Measurements from ENCODE around the gene MAB21L2. TPM values are rescaled to one million over a fixed set of nuclear protein-coding genes. Genes with fewer than 3 reads are reported as not detected.

The MAB21L2 gene
- total and polyA plus RNA-seq, 4 donors: 0.01 to 0.09 (median 0.04) TPM; not detected in 1

DNA sequence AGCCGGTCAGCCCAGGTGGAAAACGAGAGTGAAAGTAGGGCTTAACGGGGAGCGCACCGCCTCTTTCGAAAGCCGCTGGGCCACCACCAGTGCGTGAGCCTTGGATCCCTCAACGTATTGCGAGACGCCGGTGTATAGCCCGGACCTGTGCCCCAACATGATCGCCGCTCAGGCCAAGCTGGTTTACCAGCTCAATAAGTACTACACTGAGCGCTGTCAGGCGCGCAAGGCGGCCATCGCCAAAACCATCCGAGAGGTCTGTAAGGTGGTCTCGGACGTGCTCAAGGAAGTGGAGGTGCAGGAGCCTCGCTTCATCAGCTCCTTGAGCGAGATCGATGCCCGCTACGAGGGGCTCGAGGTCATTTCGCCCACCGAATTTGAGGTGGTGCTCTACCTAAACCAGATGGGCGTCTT, 929 bp downstream of the MAB21L2 start:
- ATAC-seq (ENCODE audit: insufficient read depth, low FRiP score) (no peak), DNase-seq (peak; percentile 35 to 55 (median 42))
- Histone ChIP-seq H3K36me3 (ENCODE audit: control insufficient read depth in 4 of 4, insufficient read depth in 4 of 4, low read length in 4 of 4) (no peaks in the 10 kb centered on the region), H3K27ac (ENCODE audit: low read depth in 1 of 2, low read length in 1 of 2) (no peak overlapping the region), H3K27me3 (ENCODE audit: control insufficient read depth in 3 of 3, insufficient read depth in 3 of 3, low read length in 2 of 3) (peaks cover 0 to 76% (median 70%) of the 10 kb centered on the region in 3 donors), H3K9ac (ENCODE audit: insufficient read depth in 1 of 2, low read length in 2 of 2) (no peak overlapping the region), H3K9me3 (ENCODE audit: control insufficient read depth in 4 of 4, insufficient read depth in 3 of 4, low read length in 3 of 4) (peaks cover 0 to 6% (median 0%) of the 10 kb centered on the region in 4 donors), H3K4me1 (ENCODE audit: control insufficient read depth in 5 of 5, insufficient read depth in 5 of 5, low read length in 5 of 5) (peaks cover 0 to 32% (median 4%) of the 10 kb centered on the region in 5 donors), H3K4me3 (peak overlapping the region; percentile 8)
- TF ChIP-seq, protein P1, sequence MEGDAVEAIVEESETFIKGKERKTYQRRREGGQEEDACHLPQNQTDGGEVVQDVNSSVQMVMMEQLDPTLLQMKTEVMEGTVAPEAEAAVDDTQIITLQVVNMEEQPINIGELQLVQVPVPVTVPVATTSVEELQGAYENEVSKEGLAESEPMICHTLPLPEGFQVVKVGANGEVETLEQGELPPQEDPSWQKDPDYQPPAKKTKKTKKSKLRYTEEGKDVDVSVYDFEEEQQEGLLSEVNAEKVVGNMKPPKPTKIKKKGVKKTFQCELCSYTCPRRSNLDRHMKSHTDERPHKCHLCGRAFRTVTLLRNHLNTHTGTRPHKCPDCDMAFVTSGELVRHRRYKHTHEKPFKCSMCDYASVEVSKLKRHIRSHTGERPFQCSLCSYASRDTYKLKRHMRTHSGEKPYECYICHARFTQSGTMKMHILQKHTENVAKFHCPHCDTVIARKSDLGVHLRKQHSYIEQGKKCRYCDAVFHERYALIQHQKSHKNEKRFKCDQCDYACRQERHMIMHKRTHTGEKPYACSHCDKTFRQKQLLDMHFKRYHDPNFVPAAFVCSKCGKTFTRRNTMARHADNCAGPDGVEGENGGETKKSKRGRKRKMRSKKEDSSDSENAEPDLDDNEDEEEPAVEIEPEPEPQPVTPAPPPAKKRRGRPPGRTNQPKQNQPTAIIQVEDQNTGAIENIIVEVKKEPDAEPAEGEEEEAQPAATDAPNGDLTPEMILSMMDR (IDR thresholded peaks at IDR 0.05; ENCODE audit: control extremely low read depth, extremely low read depth): no peak
- WGBS, 2 donors: 76 to 80% methylated on average over 32 of the region's 32 CpGs

DNA sequence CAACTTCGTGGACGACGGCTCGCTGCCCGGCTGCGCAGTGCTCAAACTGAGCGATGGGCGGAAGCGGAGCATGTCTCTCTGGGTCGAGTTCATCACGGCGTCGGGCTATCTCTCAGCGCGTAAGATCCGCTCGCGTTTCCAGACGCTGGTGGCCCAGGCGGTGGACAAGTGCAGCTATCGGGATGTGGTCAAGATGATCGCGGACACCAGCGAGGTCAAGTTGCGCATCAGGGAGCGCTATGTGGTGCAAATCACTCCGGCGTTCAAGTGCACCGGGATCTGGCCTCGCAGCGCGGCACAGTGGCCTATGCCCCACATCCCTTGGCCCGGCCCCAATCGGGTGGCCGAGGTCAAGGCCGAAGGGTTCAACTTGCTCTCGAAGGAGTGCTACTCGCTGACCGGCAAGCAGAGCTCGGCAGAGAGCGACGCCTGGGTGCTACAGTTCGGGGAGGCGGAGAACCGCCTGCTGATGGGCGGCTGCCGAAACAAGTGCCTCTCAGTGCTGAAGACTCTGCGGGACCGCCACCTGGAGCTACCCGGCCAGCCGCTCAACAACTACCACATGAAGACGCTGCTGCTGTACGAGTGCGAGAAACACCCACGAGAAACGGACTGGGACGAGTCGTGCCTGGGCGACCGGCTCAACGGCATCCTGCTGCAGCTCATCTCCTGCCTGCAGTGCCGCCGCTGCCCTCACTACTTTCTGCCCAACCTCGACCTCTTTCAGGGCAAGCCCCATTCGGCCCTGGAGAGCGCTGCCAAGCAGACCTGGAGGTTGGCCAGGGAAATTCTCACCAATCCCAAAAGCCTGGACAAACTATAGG, 1.5 kb downstream of the MAB21L2 start:
- Histone ChIP-seq H3K36me3 (ENCODE audit: control insufficient read depth in 4 of 4, insufficient read depth in 4 of 4, low read length in 4 of 4) (peaks cover 0 to 4% (median 0%) of the 10 kb centered on the region in 4 donors), H3K4me3 (peak overlapping the region; percentile 17), H3K27ac (ENCODE audit: low read depth in 1 of 2, low read length in 1 of 2) (no peak overlapping the region), H3K27me3 (ENCODE audit: control insufficient read depth in 3 of 3, insufficient read depth in 3 of 3, low read length in 2 of 3) (peaks cover 0 to 71% (median 68%) of the 10 kb centered on the region in 3 donors), H3K9me3 (ENCODE audit: control insufficient read depth in 4 of 4, insufficient read depth in 3 of 4, low read length in 3 of 4) (peaks cover 0 to 6% (median 0%) of the 10 kb centered on the region in 4 donors), H3K4me1 (ENCODE audit: control insufficient read depth in 5 of 5, insufficient read depth in 5 of 5, low read length in 5 of 5) (peaks cover 0 to 32% (median 4%) of the 10 kb centered on the region in 5 donors), H3K9ac (ENCODE audit: insufficient read depth in 1 of 2, low read length in 2 of 2) (no peak overlapping the region)
- ATAC-seq (ENCODE audit: insufficient read depth, low FRiP score): no peak
- 66 to 79% methylated on average over 66 of the region's 66 CpGs for WGBS, 2 donors
- DNase-seq: peak; percentile 45 to 62 (median 57)
- TF ChIP-seq, protein P1 (IDR thresholded peaks at IDR 0.05; ENCODE audit: control extremely low read depth, extremely low read depth): no peak

DNA sequence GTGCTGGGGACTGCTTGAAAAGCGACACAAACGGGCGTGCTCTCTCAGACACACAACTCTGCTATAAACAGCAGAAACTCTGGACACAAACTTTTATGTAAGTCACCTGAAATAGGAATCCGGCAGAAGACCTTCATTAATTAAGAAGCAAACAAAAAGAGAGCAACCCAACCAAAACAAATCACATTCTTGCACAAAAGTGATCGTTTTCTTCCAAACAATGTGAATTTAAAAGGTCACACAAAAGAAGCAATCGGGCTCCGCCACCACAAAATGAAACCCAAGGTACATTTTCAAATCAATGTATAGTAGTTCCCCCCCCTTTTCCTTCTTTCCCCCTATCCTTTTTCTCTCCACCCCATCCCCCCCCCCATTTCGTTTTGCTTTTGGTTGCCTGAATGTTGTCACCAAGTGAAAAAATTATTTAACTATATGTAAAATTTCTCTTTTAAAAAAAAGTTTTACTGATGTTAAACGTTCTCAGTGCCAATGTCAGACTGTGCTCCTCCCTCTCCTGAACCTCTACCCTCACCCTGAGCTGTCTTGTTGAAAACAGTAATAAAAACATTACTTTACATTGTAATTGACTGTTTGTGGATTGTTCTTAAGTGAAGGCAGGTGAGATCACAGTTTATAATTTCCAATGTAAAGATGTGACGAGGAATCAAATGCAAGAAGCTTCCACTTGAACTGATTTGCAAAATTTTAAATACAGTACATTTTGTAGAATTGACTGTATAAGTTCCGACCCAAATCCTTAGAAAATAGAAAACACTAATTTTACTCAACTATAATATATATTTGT, 2.4 kb downstream of the MAB21L2 start:
- Histone ChIP-seq H3K27me3 (ENCODE audit: control insufficient read depth in 3 of 3, insufficient read depth in 3 of 3, low read length in 2 of 3) (peaks cover 0 to 63% (median 60%) of the 10 kb centered on the region in 3 donors), H3K4me3 (no peak overlapping the region), H3K9ac (ENCODE audit: insufficient read depth in 1 of 2, low read length in 2 of 2) (no peak overlapping the region), H3K4me1 (ENCODE audit: control insufficient read depth in 5 of 5, insufficient read depth in 5 of 5, low read length in 5 of 5) (peaks cover 0 to 32% (median 4%) of the 10 kb centered on the region in 5 donors), H3K27ac (ENCODE audit: low read depth in 1 of 2, low read length in 1 of 2) (no peak overlapping the region), H3K36me3 (ENCODE audit: control insufficient read depth in 4 of 4, insufficient read depth in 4 of 4, low read length in 4 of 4) (peaks cover 0 to 6% (median 3%) of the 10 kb centered on the region in 4 donors), H3K9me3 (ENCODE audit: control insufficient read depth in 4 of 4, insufficient read depth in 3 of 4, low read length in 3 of 4) (peaks cover 0 to 6% (median 0%) of the 10 kb centered on the region in 4 donors)
- DNase-seq: peak; percentile 13 to 39 (median 25)
- 86 to 89% methylated on average over 11 of the region's 11 CpGs for whole genome bisulfite sequencing, 2 donors
- no peak for ATAC-seq (ENCODE audit: insufficient read depth, low FRiP score)
- TF ChIP-seq, protein P1 (IDR thresholded peaks at IDR 0.05; ENCODE audit: control extremely low read depth, extremely low read depth): no peak

All from lung (tissue), 12 donors.